Eye (tissue), 1 donor: ENCODE data around the gene RHBDL2.
"Not testable (repeated sequence)": the region's sequence is repeated elsewhere in the genome, so short reads cannot be mapped to it uniquely, and the experiment has no call there.

Source experiments
- DNase-seq: peaks from one replicate; pipeline ENCODE4 v3.0.0-alpha.2; 2015

The RHBDL2 gene

DNA sequence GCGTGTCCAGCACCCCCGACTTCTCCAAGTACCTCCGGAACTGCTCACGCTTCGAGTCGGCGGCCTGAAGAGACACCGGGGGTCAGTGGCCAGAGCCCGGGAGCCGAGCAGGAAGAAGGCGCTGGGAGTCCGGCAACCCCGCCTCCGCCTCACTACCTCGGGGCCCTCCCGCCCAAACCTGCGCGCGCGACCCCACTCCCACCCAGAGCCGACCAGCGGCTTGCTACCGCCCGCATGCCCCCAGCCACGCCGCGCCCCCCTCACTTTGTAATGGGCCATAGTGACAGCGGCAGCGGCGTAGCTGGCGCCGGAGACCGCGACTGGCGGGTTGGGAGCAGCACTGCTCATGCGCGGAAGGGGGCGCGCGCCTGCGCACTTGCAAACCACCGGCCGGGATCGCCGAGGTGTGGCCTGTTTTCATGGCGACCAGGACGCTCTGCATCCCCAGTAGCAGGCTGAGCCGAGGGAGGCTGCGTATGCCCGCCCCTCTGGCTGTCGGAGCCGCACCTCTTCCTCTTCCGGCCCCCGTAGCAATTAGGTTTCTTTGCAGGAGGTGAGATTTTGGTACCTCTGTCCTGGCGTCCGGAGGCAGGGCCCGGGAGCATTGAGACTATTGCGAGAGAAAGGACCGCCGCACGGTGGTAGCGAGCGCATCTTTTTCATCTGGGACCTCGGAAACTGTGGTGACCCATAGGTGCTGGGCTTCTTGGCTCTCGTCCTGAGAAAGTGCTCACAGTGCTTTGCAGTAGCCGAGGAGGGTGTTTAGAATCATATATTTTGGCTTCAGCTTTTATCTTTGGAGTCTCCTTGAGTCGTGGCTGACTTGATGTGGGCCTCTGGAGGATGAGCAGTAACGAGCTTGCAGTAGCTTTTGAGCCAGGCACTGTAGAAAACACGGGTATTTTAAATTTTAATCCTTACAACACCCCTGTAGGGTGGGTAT, 68.3 kb downstream of the RHBDL2 start, which contains the start of gene MYCBP:
Gene MYCBP (minus strand): TSS at position 322 of the 943 bp plus-strand sequence. CDS start 43 bp downstream, at position 279.
- peak; percentile 97 for DNase-seq

- no peak for DNase-seq
Observed at GRCh38 chr1:38872401-38873026, 69.1 kb downstream of the RHBDL2 start.

- DNase-seq: no peak
Observed at GRCh38 chr1:38870996-38871395, 70.6 kb downstream of the RHBDL2 start.

GRCh38 chr1:38867208-38867607, 74.4 kb downstream of the RHBDL2 start:
- no peak for DNase-seq

DNA sequence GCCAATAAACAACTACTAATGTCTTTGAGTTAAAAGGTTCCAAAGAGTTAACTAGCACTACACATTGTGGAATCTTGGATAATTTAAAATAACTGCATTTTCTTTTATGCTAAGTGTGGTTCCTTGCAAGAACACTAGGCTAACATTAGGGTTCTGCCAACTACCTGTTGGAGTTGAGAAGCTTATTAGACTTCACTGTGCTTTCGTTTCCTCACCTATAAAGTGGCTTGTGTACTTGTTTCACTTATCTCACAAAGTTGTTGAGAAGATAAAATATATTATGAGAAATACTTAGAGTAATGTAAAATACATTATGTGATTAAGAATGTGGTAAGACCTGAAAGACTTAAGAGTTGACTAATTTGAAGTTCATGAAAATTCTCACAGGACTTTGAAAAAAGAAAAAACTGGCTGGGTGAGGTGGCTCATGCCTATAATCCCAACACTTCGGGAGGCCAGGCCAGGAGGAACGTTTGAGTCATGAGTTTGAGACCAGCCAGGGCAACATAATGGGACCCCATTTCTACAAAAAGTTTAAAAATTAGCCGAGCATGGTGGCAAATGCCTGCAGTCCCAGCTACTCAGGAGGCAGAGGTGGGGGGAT, 76.4 kb downstream of the RHBDL2 start:
- no peak for DNase-seq

- DNase-seq: no peak
Observed at GRCh38 chr1:38860454-38860795, 81.2 kb downstream of the RHBDL2 start.

- DNase-seq: peak; percentile 99
Observed at GRCh38 chr1:38859561-38860453, 81.8 kb downstream of the RHBDL2 start, which contains the start of gene RRAGC. Gene RRAGC, minus strand, starts transcription at chr1:38859772. Its CDS starts 126 bp downstream, at chr1:38859646.

- no peak for DNase-seq
Observed at GRCh38 chr1:38858833-38859560, 82.6 kb downstream of the RHBDL2 start.

GRCh38 chr1:38852780-38853179, 88.8 kb downstream of the RHBDL2 start:
- no peak for DNase-seq

GRCh38 chr1:38848071-38848470, 93.6 kb downstream of the RHBDL2 start:
- DNase-seq: no peak

- no peak for DNase-seq
Observed at GRCh38 chr1:38846210-38846609, 95.4 kb downstream of the RHBDL2 start.

DNA sequence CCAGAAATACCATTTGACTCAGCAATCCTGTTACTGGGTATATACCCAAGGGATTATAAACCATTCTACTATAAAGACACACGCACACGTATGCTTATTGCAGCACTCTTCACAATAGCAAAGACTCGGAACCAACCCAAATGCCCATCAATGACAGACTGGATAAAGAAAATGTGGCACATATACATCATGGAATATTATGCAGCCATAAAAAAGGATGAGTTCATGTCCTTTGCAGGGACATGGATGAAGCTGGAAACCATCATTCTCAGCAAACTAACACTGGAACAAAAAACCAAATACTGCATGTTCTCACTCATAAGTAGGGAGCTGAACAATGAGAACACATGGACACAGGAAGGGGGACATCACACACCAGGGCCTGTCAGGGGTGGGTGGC, 96.5 kb downstream of the RHBDL2 start:
- not testable (repeated sequence) for DNase-seq

DNA sequence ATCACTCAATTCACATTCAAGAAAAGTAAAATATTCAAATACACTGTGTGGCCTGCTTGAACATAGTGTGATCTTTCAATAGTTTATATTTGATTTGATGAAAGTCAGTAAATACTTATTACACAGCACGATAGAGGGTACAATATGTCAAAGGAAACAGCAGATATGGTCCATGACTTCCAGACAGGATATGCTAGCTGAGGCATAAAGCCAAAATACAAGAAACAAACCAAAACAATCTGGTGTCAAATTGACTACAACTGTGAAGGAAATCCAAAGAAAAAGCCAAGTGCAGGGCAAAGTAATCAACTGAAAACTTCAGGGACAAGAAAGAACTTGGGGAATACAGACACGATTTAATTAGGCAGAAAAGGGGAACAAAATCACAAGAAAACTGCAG, 101.3 kb downstream of the RHBDL2 start:
- no peak for DNase-seq

DNA sequence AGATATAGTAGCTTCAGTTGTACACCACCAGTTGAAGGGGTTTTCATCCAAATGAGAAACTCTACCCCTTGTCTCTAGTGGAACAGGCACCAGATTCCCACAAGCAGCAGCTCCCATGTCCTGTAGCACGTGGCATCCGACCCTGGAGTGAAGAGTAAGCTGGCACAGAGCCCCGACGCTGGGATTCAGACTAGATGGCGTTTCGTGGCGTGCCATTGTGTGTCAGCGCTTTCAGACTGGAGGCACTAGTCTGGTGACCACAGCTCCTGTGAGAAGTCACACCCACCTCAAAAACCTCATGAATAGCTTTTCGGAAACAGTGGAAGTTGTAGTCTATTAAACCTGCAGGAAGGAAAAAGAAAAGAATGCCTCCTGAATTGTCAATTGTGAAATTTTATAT, 102.3 kb downstream of the RHBDL2 start:
- DNase-seq: no peak

- not testable (repeated sequence) for DNase-seq
Observed at GRCh38 chr1:38836316-38836715, 105.3 kb downstream of the RHBDL2 start.
